Esophagus muscularis mucosa (tissue), 3 donors: ENCODE data around the gene VWA3A.
"Not testable (repeated sequence)": the region's sequence is repeated elsewhere in the genome, so short reads cannot be mapped to it uniquely, and the experiment has no call there.

Experiments used
- POLR2A ChIP-seq: fragments of 450-650 bp; IDR thresholded peaks from one replicate; pipeline ENCODE4 v1.6.1; 2017; ENCODE audit warnings: antibody characterized with exemption, moderate library complexity, mild to moderate bottlenecking, low read depth
- TF ChIP-seq, protein P1 (sequence below), 3 experiments: fragments of 200-600 bp in 2 of 3; fragments of 450-650 bp in 1 of 3; sonication (generic) in 2 of 3; IDR thresholded peaks; one replicate each; pipeline ENCODE4 v1.5.1; 2017 to 2019; ENCODE audit warnings: antibody characterized with exemption in 3 of 3, mild to moderate bottlenecking in 2 of 3, moderate library complexity in 1 of 3

DNA sequence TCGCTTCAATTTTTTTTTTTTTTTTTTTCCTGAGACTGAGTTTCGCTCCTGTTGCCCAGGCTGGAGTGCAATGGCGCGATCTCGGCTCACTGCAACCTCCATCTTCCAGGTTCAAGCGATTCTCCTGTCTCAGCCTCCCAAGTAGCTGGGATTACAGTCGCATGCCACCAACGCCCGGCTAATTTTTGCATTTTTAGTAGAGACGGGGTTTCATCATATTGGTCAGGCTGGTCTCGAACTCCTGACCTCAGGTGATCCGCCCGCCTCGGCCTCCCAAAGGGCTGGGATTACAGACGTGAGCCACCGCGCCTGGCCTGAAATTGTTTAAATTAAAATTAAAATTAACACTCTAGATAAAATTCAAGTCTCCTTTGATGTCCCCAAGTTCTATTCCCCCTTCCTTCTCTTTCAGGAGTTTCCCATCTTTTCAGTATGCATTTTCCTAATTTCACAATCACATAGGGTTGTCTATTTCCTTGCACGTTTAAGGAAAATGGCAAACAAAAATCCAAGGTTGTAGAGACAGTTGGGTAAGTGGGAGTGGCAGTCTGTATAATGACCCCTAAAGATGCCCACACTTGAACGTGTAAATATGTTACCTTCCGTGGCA, 104.3 kb downstream of the VWA3A start:
- not testable (repeated sequence) for TF ChIP-seq POLR2A
- TF ChIP-seq, protein P1, sequence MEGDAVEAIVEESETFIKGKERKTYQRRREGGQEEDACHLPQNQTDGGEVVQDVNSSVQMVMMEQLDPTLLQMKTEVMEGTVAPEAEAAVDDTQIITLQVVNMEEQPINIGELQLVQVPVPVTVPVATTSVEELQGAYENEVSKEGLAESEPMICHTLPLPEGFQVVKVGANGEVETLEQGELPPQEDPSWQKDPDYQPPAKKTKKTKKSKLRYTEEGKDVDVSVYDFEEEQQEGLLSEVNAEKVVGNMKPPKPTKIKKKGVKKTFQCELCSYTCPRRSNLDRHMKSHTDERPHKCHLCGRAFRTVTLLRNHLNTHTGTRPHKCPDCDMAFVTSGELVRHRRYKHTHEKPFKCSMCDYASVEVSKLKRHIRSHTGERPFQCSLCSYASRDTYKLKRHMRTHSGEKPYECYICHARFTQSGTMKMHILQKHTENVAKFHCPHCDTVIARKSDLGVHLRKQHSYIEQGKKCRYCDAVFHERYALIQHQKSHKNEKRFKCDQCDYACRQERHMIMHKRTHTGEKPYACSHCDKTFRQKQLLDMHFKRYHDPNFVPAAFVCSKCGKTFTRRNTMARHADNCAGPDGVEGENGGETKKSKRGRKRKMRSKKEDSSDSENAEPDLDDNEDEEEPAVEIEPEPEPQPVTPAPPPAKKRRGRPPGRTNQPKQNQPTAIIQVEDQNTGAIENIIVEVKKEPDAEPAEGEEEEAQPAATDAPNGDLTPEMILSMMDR (IDR thresholded peaks at IDR 0.05), result not testable (repeated sequence)
